ENCODE measurements around the gene FBLN2. TPM values are rescaled to one million over a fixed set of nuclear protein-coding genes. Genes with fewer than 3 reads are reported as not detected.

Gene FBLN2
- total RNA-seq, 1 donor = 8.3 TPM

- no peak for DNase-seq (ENCODE audit: low read depth in 2 of 3, low spot score in 2 of 3)
Observed at GRCh38 chr3:13529196-13530112, 19.5 kb upstream of the FBLN2 start.

DNA sequence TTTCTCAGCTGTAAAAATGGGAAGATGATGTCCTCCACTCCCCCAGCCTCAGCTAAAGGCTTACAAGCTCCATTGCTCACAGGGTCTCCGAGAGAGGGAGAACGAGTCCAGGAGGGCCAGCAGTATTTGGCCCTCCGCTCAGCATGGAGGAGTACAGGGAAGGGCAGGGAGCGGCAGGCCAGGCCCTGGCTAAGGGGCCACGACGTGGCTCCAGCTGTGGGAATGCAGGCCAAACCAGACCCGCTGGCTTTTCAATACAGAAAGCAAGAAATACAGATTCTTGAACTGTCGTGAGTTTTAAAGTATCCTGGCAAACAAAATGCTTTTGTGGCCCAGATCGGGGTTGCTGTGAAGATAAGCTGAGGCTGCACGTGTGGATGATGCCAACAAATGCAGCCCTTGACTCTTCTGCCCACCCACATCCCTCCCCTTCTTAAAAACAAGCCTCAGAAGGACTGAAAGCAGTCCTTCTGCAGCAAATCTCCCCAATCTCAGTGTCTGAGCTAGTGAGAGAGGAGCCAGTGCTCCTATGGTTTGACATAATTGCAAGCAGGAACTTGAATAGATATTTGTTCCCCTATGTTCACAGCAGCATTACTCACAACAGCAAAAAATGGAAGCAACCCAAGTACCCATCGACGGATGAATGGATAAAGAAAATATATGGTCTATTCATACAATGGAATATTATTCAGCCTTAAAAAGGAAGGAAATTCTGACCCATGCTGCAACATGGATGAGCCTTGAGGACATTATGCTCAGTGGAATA, 18.5 kb upstream of the FBLN2 start:
- DNase-seq (ENCODE audit: low read depth in 2 of 3, low spot score in 2 of 3) = no peak

- DNase-seq (ENCODE audit: low read depth in 2 of 3, low spot score in 2 of 3) = no peak
Observed at GRCh38 chr3:13532085-13532484, 16.8 kb upstream of the FBLN2 start.

GRCh38 chr3:13532631-13533030, 16.3 kb upstream of the FBLN2 start:
- DNase-seq (ENCODE audit: low read depth in 2 of 3, low spot score in 2 of 3) = no peak

DNA sequence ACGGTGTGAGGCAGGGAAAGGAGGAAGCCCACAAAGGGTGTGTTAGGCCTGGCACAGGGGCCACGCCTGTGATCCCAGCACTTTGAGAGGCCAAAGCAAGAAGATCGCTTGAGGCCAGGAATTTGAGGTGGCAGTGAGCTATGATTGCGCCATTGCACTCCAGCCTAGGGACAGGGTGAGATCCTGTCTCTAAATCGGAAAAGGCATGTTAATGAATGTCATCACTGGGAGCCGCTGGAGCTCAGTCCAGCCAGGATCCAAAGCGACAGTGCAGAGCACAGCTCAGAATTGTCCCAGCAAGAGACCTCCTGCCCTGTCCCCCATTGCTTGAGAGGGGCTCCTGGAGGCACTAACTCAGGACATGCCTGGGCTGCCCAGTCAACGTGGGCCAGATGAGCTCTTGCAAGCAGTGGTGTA, 15.0 kb upstream of the FBLN2 start:
- no peak for DNase-seq (ENCODE audit: low read depth in 2 of 3, low spot score in 2 of 3)

GRCh38 chr3:13535526-13535875, 13.4 kb upstream of the FBLN2 start:
- DNase-seq (ENCODE audit: low read depth in 2 of 3, low spot score in 2 of 3) = no peak

- DNase-seq (ENCODE audit: low read depth in 2 of 3, low spot score in 2 of 3) = no peak
Observed at GRCh38 chr3:13535905-13536304, 13.0 kb upstream of the FBLN2 start.

DNA sequence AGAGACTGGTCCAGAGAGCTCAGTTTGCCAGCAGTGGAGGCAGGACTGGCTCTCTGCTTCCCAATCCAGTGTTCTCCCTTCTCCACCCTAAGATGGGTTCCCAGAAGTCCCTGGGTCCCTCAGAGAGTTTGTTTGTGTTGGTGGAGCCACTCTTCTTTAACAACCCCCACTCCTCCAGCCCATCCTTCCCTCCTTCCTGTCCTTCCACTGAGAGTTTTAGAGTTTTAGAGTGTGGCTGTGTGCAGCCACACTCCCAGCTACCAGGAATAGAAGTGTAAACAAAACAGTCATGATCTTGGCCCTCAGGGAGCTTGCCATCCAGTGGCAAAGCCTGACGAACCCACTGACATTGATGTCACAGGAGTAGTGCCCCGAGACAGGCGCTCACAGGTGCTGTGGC, 12.5 kb upstream of the FBLN2 start:
- no peak for DNase-seq (ENCODE audit: low read depth in 2 of 3, low spot score in 2 of 3)

DNA sequence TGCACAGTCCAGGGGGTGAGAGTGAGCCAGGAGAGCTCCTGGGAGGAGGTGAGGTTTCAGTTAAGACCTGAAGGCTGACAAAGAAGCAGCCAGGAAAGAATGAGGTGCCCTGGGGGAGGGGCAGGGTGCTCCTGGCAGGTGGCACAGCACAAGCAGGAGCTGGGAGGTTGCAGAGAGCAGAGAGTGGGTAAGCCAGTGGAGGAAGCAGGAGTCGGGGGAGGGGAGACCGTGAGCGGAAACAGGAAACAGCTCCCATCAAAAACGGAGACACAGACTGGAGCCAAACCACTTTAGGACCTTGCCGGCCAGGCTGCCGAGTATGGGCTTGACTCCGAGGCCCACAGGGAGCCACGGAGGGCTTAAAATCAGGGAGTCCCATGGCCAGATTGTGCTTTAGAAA, 12.1 kb upstream of the FBLN2 start:
- no peak for DNase-seq (ENCODE audit: low read depth in 2 of 3, low spot score in 2 of 3)

- DNase-seq (ENCODE audit: low read depth in 2 of 3, low spot score in 2 of 3) = no peak
Observed at GRCh38 chr3:13537244-13537908, 11.5 kb upstream of the FBLN2 start.

DNA sequence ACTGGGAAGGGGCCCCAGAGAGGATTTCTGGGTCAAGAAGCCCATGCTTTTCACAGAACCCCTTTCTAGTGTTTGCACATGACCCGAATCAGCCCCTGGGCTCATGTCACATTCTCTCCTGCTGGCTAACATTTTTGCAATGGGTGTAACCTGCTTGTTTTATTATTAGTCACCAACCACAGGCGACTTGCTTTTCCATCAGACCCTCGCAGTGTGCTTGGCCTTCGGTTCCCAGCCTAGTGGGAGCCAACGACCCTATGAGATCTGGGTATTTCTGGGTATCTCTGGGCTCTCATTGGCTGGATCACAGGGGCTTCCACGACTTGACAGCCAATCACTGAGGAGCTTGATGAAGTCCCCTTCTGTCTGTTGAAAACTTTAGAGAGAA, 11.0 kb upstream of the FBLN2 start:
- DNase-seq (ENCODE audit: low read depth in 2 of 3, low spot score in 2 of 3) = no peak

- no peak for DNase-seq (ENCODE audit: low read depth in 2 of 3, low spot score in 2 of 3)
Observed at GRCh38 chr3:13538520-13539291, 10.2 kb upstream of the FBLN2 start.

DNA sequence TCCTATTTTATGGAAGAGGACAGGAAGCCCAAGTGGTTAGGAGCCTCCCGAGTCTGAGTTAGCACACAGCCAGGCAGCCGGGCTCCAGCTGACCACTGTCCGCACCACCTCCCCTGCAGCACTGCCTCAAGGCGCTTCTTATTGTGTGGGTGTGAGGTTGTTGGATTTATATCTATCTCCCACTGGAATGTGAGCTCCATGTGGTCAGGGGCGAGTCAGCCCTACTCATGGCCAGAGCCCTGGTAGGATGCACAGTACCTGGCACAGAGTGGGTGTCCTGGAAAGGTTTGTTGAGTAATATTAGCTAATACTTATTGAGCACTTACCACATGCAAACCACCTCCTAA, 9.7 kb upstream of the FBLN2 start:
- DNase-seq (ENCODE audit: low read depth in 2 of 3, low spot score in 2 of 3) = no peak

GRCh38 chr3:13539671-13540070, 9.3 kb upstream of the FBLN2 start:
- DNase-seq (ENCODE audit: low read depth in 2 of 3, low spot score in 2 of 3) = no peak

GRCh38 chr3:13540297-13540995, 8.5 kb upstream of the FBLN2 start:
- DNase-seq (ENCODE audit: low read depth in 2 of 3, low spot score in 2 of 3) = no peak

- DNase-seq (ENCODE audit: low read depth in 2 of 3, low spot score in 2 of 3) = no peak
Observed at GRCh38 chr3:13541691-13542090, 7.2 kb upstream of the FBLN2 start.

- DNase-seq (ENCODE audit: low read depth in 2 of 3, low spot score in 2 of 3) = no peak
Observed at GRCh38 chr3:13542142-13542541, 6.8 kb upstream of the FBLN2 start.

DNA sequence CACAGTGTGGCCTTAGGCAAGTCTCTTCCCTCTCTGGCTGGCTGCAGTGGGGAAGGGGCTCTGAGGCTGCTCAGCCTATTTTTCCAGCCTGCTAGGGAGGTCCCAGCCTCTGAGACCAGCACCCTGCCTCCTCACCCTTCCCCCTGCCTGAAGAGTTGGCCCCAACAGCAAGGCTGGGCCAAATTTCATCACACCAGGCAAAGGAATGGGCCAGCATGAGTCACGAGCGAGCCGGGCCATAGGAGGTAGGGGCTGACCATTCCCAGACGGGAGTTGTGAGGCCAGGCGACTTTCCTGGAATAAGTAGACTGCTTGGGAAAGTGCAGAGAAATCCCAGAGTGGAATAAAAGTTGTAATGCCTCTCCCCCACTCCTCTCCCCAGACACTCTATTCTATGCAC, 5.7 kb upstream of the FBLN2 start:
- DNase-seq (ENCODE audit: low read depth in 2 of 3, low spot score in 2 of 3) = no peak

DNA sequence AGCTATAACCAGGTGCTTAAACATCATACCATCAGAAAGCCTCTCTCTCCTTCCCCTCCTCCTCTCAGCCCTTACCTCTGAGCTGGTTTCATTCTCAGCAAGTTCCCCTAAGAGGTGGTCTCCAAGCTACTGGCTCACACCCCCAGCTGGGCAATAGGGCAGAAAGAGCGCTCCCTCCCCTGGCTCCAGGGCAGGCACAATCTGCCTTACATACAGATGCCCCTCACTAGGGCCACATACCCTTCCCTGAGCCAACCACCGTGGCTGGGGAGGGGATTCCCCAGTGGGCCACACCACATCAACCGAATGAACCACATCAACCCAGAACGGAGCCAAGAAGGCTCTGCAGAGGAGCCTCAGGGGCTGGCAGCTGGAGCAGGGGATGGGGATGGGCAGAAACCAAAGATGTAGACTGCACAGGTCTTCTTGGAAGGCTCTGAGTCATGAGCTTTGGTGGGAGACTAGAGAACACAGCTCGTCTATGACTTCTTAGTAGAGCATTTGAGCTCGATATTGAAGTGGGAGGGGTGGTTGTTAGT, 4.6 kb upstream of the FBLN2 start:
- peak in 2 of 3 donors; percentile 24 to 50 for DNase-seq (ENCODE audit: low read depth in 2 of 3, low spot score in 2 of 3)
